Measurements from ENCODE around the gene LRRC2.
"Not testable (repeated sequence)": the region's sequence is repeated elsewhere in the genome, so short reads cannot be mapped to it uniquely, and the experiment has no call there.

Gene LRRC2, protein sequence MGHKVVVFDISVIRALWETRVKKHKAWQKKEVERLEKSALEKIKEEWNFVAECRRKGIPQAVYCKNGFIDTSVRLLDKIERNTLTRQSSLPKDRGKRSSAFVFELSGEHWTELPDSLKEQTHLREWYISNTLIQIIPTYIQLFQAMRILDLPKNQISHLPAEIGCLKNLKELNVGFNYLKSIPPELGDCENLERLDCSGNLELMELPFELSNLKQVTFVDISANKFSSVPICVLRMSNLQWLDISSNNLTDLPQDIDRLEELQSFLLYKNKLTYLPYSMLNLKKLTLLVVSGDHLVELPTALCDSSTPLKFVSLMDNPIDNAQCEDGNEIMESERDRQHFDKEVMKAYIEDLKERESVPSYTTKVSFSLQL

DNA sequence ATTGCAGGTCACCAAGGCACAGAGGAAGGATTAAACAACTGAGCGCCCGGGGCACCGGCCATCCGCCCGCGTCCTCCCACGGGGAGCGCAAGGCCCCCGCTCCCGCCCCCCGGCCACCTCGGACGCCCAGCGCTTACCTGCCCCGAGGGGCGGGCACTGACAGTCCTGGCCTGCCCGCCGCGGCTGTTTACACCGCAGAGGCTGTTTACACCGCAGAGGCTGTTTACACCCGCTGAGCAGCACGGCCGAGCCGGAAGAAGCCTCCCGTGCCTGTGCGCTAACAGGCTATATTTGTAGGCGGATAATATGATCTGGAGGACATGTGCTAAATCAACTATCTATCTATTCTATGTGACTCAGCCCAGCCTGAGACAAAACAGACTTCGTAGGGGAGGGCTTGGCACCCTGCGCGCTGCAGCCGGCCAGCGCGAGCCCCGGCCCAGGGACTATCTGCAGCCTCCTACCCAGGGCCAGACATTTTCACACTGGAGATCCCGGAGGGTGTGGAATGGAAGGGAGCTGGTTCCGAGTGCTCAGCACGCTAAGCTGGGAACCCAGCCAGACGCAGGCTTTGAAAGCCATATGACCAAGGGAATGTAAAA, at the start of gene LRRC2:
TSS of gene LRRC2 (minus strand) at position 263 of the 602 bp plus-strand sequence. CDS start 14,711 bp downstream, outside the sequence.
- DNase-seq, result peak in 1 of 2 experiments; percentile 38

DNA sequence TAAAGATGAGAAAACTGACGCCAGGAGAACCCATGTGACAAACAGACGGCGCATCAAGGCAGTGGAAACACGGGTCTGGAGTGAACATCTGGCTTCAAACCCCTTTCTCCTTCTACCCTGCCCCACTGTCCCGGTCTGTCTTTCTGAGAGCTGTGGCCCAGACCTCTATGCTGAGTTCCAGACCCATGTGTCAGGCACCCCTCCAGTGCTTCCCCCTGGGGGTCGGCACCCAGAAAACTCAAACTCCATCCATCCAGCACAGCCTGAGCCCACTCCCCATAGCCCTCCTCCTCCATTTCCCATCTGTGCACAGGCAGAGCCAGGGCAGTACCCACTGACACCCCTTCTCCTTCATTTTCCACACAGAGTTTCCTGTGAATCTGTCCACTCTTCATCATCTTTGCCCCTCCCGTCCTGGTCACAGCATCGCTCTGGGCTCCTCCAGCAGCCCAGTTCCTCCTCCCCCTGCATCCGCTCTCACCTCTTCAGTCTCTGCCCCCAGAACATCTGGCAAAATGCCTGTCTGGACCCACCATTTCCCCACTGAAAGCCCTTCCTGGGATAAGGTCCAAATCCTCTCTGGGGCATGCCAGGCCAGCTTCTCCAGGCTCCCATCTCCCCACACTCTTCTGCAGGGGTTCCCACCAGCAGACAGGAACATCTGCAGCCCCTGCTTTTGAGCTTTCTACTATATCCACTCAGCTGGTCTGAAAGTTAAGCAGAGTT, 49.1 kb upstream of the LRRC2 start:
- no peak for DNase-seq

DNA sequence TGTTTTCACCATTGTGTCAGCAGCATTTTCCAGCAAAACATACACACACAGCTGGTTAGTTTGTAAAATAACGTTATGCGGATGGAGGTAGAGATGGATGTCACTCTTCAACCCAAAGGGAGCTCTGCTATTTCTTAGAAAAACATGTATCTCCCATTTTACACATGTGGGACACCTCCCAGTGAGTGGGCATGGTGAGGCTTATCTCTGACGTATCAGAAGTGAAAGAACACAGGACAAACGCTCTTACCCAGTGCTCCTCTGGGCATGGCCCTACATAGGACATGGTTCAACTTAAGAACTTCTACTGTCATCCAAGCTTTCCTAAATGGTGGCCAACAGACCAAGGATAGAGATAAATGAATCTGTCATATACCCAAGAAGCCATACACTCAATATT, 48.3 kb upstream of the LRRC2 start:
- DNase-seq, result no peak

DNA sequence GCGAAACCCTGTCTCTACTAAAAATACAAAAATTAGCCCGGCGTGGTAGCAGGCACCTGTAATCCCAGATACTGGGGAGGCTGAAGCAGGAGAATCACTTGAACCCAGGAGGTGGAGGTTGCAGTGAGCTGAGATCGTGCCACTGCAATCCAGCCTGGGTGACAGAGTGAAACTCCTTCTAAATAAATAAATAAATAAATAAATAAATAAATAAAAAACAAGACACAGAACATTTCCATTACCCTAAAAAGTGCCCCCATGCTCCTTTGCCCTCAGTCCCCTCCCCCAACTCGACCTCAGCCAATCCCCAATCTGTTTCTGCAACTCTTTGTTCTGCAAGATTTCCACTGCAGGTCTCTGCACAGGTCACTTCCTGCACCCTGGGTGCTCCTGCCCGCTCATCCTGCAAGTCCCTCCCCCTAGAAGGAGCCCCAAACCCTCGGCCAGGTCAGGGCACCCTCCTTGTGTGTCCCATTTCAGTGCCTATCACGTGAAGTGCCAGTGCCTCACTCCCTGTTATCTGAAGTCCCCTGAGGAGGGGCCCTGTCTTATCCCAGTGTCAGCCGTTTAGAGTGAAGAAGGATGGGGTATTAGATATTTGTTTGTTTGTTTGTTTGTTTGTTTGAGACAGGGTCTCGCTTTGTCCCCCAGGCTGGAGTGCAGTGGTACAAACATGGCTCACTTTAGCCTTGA, 47.4 kb upstream of the LRRC2 start:
- DNase-seq, result no peak

DNA sequence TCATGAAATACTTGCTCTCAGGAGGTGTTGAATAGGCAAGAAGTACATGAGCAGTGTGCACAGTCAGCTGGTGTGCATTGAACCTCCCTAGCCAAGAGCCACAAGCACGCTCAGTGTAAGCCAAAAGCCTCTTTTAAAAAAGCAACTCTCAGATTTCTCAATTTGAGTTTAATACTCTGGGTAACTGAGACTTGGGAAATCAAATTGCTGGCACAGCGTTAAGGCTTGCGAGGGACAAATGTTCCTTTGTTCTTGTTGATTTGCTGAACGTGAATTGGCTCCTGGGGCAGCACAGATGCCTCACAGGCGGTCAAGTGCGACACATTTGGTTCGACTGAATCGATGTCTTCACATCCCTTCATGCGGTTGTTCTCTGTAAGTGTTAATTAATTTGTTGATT, 46.2 kb upstream of the LRRC2 start, which contains the start of gene FAM240A:
TSS of gene FAM240A (plus strand) at position 202 of the 400 bp plus-strand sequence. CDS start at position 361, 159 bp downstream.
- DNase-seq, result peak; percentile 26 to 38

DNA sequence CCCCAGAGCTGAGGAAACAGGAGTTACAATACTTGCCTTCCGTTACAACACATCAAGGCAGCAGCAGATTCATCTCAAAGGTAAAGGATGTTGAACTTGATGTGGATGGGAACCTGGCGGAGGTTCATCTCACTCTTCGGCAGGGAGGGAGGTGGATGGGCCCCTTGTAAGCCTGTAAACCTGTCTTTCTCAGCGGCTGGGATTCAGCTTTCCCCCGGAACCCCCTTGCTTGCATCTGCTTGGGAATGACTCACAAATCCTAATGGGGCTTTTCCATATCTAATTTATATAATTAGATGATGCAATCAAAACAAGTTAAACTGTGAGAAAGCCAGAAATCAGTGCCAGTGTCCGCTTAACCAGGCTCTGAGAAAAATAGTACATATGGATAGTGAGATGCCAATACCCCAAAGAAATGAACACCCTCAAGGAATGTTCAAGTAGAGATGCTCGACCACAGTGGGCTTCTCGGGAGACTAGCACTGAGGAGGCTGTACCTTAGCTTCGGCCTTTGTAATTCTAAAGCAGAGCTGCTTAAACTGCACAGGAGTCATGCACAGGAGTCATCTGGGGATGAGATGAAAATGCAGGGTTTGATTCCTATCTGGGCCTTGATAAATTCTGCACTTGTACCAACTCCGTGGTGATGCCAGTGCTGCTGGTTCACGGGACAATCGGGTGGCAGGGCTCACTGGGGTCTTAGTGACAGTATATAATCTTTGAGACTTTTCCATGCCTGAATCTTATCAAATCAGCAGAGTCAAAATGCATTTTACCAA, 44.0 kb upstream of the LRRC2 start:
- DNase-seq, result no peak

DNA sequence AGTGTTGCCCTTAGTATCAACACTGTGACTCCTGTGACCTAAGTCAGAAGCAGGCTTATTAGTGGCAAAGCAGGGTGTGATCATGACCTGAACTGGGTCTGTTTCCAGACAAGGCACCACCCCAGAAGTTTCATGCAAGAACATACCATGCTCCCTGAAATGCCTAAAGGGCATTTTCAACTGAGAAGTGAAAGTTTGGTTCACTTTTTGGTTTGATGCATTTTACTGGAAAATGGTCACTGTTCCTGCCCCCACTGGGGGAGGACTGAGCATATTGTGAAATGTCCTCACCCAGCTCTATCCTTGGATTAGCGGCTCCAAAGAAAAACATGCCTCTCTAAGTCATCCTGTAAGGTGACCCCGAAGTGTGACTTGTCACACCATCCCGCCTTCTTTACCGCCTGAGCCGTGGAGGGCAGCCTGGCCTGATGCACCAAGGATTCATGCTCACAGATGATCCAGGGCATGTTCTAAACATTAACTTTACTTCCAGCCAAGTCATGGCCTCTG, 43.2 kb upstream of the LRRC2 start:
- DNase-seq, result no peak

DNA sequence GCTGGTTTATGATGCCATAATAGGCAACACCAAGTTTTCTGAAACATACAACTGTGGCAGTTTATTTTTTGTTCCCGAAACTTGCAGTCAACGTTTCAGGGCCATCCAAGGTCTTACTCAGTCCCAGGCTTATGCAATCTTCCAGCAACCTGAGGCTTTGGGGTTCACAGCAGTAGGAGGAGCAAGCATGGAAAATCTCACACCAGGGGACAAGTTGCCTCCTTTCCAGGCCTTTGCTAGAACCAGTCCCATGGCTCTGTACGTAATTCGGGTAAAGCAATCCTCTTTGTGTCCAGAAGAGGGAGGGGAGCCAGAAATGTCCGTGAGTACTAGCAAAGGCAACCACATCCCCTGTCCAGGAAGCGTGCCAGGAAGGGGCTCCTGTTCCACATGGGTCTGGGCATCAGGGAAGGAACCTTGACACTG, 41.5 kb upstream of the LRRC2 start:
- DNase-seq, result no peak

DNA sequence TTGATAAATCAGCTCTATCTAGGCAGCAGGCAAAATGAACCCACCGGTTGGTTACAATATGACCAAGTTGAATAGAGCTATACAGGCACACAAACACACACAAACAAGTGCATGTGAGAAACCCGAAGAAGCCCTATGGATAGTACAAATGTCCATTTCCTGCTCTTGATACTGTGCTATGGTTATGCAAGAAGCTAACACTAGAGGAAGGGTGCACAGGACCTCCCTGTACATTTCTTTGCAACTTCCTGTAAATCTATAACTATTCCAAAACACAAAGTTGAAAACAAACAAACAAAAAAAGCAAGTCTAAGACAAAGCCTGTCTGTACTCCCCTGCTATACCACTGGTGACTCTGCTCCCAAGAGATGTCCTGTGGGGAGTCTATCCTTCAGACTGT, 38.0 kb upstream of the LRRC2 start:
- DNase-seq, result no peak

DNA sequence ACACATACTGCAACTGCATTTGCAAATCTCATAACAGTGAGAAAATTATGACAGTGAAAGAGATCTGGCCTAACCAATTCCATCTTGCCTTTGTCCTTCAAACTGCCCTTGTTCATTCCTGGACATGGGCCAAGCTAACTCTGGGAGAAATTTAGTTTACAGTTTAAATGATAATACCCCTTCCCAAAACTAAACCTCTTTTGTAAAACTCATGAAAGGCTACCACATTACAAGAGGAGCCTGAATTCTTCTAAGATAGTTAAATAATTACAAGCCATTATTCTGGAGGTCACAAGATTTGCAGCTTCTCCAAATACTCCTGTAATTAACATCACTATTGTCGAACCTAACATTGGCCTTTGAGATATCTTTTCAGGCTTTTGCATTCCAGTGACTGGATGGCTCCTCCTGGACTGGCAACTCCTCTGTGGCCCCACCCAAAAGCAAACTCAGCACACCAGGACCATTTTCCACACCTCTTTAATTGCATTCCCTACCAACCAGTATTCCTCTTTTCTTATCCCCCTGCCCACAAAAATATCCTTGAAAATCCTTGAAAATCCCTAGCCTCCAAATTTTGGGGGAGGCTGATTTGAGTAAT, 37.4 kb upstream of the LRRC2 start:
- no peak for DNase-seq

DNA sequence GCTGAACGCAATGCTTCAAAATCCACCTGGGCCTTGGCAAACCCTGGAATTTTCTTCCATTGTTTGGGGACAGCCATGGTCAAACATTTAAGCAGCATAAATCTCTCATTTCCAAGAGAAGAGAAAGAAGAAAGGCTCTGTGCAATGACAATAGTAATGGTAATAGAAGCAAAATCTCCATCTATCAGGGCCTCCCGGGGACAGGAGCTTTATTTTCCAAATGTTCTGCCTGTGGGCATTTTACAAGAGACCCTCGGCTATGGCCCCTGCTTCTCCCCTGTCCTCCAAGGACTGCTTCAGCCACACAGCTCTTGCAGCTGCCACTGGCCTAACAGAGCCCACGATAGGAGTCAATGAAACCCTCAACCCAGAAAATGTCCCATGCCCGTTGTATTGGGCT, 33.5 kb upstream of the LRRC2 start:
- DNase-seq, result no peak

DNA sequence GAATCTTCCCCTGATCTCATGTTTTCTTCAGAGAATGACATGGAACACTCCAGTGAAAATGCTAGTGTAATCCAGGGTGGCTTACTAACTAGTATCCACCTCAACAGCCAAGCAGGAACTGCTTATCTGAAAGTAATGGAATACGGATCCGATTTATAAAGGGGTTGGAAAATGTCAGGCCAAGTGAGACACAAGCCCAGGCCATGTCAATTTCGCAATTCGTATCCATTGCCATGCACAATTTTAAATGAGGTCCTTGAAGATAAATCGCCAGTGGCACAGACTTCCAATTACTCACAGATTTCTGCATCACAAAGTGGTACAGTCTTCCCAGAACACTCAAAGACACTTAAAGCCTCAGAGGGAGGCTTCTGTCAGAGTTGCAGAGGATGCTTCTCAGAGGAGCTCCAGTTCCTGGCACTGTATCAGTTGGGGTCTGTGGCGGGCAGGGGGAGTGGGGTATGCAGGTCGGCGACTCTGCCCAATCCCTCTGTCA, 29.8 kb upstream of the LRRC2 start:
- no peak for DNase-seq

DNA sequence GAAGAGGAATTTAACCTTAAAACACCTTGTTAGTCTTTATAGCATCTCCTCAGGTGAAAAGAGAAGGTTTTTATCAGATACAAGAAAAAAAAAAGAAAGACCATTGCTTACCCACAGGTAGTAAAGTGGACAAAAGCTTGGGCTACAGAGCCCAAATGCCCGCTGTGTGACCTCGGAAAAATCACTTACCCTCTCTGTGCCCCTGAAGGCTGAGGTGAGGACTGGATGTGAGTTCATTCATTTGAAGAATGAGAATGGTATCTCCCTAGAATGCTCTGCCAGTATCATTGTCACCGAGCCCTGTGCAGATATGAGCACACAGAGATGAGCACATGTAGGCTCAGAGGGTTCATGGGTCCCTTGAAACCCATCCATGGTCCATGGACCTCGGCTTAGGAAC, 28.6 kb upstream of the LRRC2 start:
- DNase-seq, result no peak

DNA sequence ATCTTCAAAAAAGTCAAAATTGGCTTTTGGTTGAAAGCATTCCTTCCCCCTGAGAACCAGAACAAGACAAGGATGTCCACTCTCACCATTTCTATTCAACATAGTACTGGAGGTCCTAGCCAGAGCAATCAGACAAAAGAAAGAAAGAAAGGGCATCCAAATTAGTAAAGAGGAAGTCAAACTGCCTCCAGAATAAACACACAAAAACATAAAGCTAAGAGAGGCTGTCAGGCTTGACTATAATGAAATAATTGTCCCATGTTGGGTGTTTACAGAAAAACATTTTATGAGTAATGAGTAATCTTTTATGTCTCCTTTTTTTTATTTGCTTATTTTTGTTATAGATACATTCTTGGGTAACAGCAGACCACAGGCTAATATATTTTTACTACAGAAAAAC, 27.9 kb upstream of the LRRC2 start:
- no peak for DNase-seq

DNA sequence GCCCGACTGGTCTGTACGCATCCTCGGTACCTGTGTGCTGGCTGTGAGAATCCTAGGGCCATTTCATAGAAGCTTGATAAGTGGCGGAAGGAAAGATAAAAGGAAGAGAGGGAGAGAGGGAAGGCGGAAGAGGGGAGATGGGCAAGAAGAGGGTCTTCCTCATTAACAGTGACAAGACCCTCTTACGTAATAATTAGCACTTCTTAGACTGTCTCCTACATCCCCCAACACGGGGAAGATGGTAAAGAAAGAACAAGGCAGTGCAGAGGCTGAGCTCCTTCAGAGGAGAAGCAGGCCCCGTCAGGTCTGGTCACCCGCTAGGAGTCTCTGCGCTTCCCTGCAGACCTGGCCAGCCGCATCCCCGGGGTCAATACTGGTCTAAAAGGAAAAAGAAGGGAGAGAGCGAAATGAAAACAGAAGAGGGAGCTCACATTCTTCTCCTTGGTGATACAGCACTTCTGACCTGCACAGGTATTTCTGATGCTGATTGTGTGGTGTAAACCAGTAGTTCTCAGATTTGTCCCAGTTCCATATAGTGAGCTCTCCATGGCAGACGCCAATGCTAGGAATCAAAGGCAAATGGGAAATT, 27.3 kb upstream of the LRRC2 start:
- no peak for DNase-seq

DNA sequence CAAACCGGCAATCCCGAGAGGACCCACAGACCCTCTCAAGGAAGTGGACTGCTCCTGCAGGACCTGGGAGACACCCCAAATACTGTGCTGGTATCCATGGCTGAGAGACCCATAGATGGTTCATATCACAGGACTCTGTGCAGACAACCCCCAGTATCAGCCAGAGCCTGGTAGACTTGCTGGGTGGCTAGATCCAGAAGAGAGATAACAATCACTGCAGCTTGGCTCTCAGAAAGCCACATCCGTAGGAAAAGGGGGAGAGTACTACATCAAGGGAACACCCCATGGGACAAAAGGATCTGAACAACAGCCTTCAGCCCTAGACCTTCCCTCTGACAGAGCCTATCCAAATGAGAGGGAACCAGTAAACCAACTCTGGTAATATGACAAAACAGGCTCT, 21.2 kb upstream of the LRRC2 start:
- not testable (repeated sequence) for DNase-seq

DNA sequence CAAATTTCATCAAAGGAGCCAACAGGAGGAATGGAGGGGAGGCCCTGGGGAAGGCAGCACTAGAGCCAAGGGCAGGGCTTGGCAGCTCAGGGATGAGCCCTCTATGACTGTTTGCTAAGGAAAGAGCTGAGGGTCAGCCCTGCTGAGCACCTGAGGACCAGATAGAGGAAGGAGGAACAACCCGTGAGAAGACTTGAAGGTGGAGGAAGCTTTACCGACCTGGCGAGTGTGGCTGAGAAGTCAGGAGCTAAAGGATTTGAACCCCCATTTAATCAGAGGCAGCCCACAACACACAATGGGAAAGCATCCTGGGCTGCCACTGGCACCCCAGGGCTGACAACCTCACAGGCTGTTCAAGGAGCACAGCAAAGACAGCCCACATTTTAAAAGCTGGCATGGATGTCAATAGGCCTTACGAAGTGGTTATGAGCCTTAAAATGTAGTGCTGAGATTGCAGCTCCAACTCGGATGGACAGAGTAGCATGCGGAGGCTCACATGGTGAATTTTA, 20.7 kb upstream of the LRRC2 start:
- DNase-seq, result no peak

DNA sequence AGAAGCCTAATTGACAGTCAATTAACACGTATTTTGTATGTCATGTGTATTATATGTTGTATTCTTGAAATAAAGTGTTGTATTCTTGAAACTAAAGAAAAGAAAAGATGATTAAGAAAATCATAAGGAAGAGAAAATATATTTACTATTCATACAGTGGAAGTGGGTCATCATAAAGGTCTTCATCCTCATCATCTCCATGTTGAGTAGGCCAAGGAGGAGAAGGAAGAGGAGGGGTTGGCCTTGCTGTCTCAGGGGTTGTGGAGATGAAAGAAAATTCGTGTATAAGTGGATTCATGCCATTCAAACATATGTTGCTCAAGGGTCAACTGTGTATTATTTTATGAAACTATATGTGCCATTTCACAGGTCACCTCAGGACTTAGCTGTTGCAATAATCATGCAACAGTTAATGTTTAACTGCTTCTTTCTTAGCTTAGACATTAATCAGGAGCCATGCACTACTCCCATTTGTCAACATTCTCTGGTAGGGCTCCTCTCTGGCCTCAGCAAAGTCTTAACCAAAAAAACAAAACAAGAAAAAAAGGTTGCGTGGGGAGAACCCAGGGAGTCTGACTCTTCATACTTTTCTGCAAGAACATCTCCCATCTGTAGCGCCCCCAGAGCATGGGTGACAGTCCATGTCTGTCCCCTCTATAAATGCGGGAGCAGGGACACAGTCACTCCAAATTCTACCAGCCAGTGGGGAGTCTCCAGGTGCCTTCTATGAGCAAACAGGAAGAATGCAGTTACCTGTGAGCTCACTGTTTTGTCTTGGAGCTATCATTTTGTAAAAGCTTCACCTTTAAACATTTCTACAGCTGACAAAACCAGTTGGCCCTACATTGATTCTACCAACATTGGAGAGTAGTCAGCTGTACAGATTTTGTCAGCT, 19.9 kb upstream of the LRRC2 start:
- DNase-seq, result no peak

DNA sequence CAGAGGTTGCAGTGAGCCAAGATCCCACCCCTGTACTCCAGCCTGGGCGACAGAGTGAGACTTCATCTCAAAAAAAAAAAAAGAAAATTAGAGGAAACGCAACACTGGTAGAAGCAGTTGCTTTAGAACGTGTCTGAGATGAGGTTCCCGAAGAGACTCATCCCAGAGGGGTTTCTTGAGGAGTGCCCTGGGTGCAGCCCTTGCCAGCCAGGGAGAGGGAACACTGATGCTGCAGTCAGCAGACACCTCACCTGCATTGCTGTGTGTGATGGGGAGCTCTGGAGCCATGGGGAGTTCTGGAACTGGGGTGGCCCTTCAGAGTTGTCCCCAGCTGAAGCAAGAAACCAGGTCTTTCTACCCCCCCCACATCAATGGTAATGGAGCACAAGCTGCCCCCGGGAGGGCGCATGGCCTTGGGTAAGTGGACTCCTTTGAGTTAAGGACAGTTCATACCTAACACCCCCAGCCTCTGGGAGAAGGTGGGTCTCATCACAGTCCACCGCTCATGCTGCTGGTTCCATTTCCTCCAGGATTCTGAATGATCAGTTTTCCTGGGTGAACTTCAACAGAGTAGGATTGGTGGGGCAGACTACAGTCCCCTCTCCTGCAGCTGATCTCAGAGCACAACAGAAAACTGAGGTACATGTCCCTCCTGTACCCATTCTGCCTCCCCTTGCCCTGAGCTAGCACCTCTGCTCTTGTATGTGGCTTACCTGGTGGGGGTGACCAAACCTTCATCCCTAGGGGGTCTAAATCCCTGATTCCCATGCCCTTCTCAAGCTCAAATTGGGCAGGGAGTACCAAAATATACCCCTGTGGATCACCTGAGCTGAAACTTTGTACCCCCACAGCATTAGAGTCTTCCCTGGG, 18.7 kb upstream of the LRRC2 start:
- no peak for DNase-seq
